HEK293 (cell line): ENCODE data around the gene UBE2D4.

ENCODE experiments used
- BCL11A ChIP-seq: fragments of 450-650 bp; formaldehyde crosslinking; IDR thresholded peaks from 2 replicates; pipeline ENCODE4 v1.5.1; 2016; ENCODE audit warnings: low read depth, missing biosample characterization, missing genetic modification characterization
- EGR2 ChIP-seq: fragments of 450-650 bp; formaldehyde crosslinking; IDR thresholded peaks from 2 replicates; pipeline ENCODE4 v1.5.1; 2016; ENCODE audit warnings: low read depth, missing biosample characterization, missing genetic modification characterization
- FEZF1 ChIP-seq: fragments of 450-650 bp; formaldehyde crosslinking; IDR thresholded peaks from 2 replicates; pipeline ENCODE4 v1.5.1; 2016; ENCODE audit warnings: missing biosample characterization, missing genetic modification characterization
- IKZF3 ChIP-seq: fragments of 450-650 bp; IDR thresholded peaks from 2 replicates; pipeline ENCODE4 v1.5.0; 2018; ENCODE audit warnings: missing biosample characterization, mild to moderate bottlenecking, missing genetic modification characterization, moderate library complexity
- KLF1 ChIP-seq: fragments of 450-650 bp; formaldehyde crosslinking; IDR thresholded peaks from 2 replicates; pipeline ENCODE4 v1.5.1; 2016; ENCODE audit warnings: missing biosample characterization, missing genetic modification characterization
- MEIS1 ChIP-seq: sonication (generic); formaldehyde crosslinking; IDR thresholded peaks from 2 replicates; pipeline ENCODE4 v1.8.1; 2022; ENCODE audit warnings: missing genetic modification reagents, mild to moderate bottlenecking, borderline replicate concordance
- OSR2 ChIP-seq: fragments of 450-650 bp; formaldehyde crosslinking; IDR thresholded peaks from 2 replicates; pipeline ENCODE4 v1.5.1; 2016; ENCODE audit warnings: missing biosample characterization, missing genetic modification characterization
- PRDM1 ChIP-seq: fragments of 450-650 bp; formaldehyde crosslinking; IDR thresholded peaks from 2 replicates; pipeline ENCODE4; 2016; ENCODE audit warnings: missing biosample characterization, missing genetic modification characterization
- TCF7L2 ChIP-seq: IDR thresholded peaks from 2 replicates; pipeline ENCODE4 v1.6.1; 2011; ENCODE audit warnings: low read depth, mild to moderate bottlenecking, inconsistent platforms, low read length, moderate library complexity, borderline replicate concordance
- ZBTB1 ChIP-seq: fragments of 450-650 bp; formaldehyde crosslinking; IDR thresholded peaks from 2 replicates; pipeline ENCODE4 v1.5.1; 2016; ENCODE audit warnings: missing biosample characterization, missing genetic modification characterization
- ZFP69B ChIP-seq: fragments of 450-650 bp; formaldehyde crosslinking; IDR thresholded peaks from 2 replicates; pipeline ENCODE4 v1.5.1; 2016; ENCODE audit warnings: missing biosample characterization, missing genetic modification characterization
- ZNF121 ChIP-seq: fragments of 450-650 bp; formaldehyde crosslinking; IDR thresholded peaks from 2 replicates; pipeline ENCODE4 v1.5.1; 2016; ENCODE audit warnings: missing biosample characterization, missing genetic modification characterization
- ZNF155 ChIP-seq: fragments of 450-650 bp; formaldehyde crosslinking; IDR thresholded peaks from 2 replicates; pipeline ENCODE4 v1.5.1; 2016; ENCODE audit warnings: missing biosample characterization, missing genetic modification characterization
- ZNF23 ChIP-seq: fragments of 450-650 bp; formaldehyde crosslinking; IDR thresholded peaks from 2 replicates; pipeline ENCODE4 v1.5.1; 2016; ENCODE audit warnings: missing biosample characterization, missing genetic modification characterization, borderline replicate concordance
- ZNF292 ChIP-seq: fragments of 450-650 bp; formaldehyde crosslinking; IDR thresholded peaks from 2 replicates; pipeline ENCODE4 v1.5.1; 2016; ENCODE audit warnings: low read depth, missing biosample characterization, missing genetic modification characterization, borderline replicate concordance
- ZNF354C ChIP-seq: fragments of 450-650 bp; formaldehyde crosslinking; IDR thresholded peaks from 2 replicates; pipeline ENCODE4 v1.5.1; 2016; ENCODE audit warnings: missing biosample characterization, missing genetic modification characterization, low read depth, borderline replicate concordance
- ZNF501 ChIP-seq: fragments of 450-650 bp; formaldehyde crosslinking; IDR thresholded peaks from 2 replicates; pipeline ENCODE4 v1.5.1; 2016; ENCODE audit warnings: missing biosample characterization, missing genetic modification characterization
- ZNF560 ChIP-seq: fragments of 450-650 bp; formaldehyde crosslinking; IDR thresholded peaks from 2 replicates; pipeline ENCODE4 v1.5.1; 2017; ENCODE audit warnings: missing biosample characterization, missing genetic modification characterization, borderline replicate concordance
- ZNF561 ChIP-seq: fragments of 450-650 bp; IDR thresholded peaks from 2 replicates; pipeline ENCODE4 v1.5.1; 2018; ENCODE audit warnings: missing biosample characterization, missing genetic modification characterization, borderline replicate concordance
- ZNF610 ChIP-seq: fragments of 450-650 bp; formaldehyde crosslinking; IDR thresholded peaks from 2 replicates; pipeline ENCODE4 v1.5.1; 2016; ENCODE audit warnings: missing biosample characterization, missing genetic modification characterization, borderline replicate concordance
- ZNF701 ChIP-seq: fragments of 450-650 bp; formaldehyde crosslinking; IDR thresholded peaks from 2 replicates; pipeline ENCODE4 v1.5.1; 2016; ENCODE audit warnings: missing biosample characterization, missing genetic modification characterization
- ZNF707 ChIP-seq: fragments of 450-650 bp; formaldehyde crosslinking; IDR thresholded peaks from 2 replicates; pipeline ENCODE4 v1.5.1; 2016; ENCODE audit warnings: missing biosample characterization, missing genetic modification characterization
- ZNF792 ChIP-seq: fragments of 450-650 bp; formaldehyde crosslinking; IDR thresholded peaks from 2 replicates; pipeline ENCODE4 v1.5.1; 2016; ENCODE audit warnings: missing biosample characterization, missing genetic modification characterization
- TF ChIP-seq, protein P1 (sequence below): fragments of 450-650 bp; formaldehyde crosslinking; IDR thresholded peaks from 2 replicates; pipeline ENCODE4 v1.5.1; 2016; ENCODE audit warnings: missing biosample characterization, missing genetic modification characterization
- TF ChIP-seq, protein P2 (sequence below): fragments of 450-650 bp; formaldehyde crosslinking; IDR thresholded peaks from 2 replicates; pipeline ENCODE4 v1.5.1; 2017; ENCODE audit warnings: missing biosample characterization, missing genetic modification characterization
- TF ChIP-seq, protein P3 (sequence below): fragments of 450-650 bp; formaldehyde crosslinking; IDR thresholded peaks from 2 replicates; pipeline ENCODE4 v1.5.1; 2016; ENCODE audit warnings: missing biosample characterization, missing genetic modification characterization
- TF ChIP-seq, protein P4 (sequence below): fragments of 450-650 bp; formaldehyde crosslinking; IDR thresholded peaks from 2 replicates; pipeline ENCODE4 v1.5.1; 2017; ENCODE audit warnings: missing biosample characterization, missing genetic modification characterization
- TF ChIP-seq, protein P5 (sequence below): fragments of 450-650 bp; formaldehyde crosslinking; IDR thresholded peaks from 2 replicates; pipeline ENCODE4 v1.5.1; 2017; ENCODE audit warnings: missing biosample characterization, missing genetic modification characterization
- TF ChIP-seq, protein P6 (sequence below): fragments of 450-650 bp; formaldehyde crosslinking; IDR thresholded peaks from 2 replicates; pipeline ENCODE4 v1.5.1; 2016; ENCODE audit warnings: missing biosample characterization, missing genetic modification characterization

The UBE2D4 gene

DNA sequence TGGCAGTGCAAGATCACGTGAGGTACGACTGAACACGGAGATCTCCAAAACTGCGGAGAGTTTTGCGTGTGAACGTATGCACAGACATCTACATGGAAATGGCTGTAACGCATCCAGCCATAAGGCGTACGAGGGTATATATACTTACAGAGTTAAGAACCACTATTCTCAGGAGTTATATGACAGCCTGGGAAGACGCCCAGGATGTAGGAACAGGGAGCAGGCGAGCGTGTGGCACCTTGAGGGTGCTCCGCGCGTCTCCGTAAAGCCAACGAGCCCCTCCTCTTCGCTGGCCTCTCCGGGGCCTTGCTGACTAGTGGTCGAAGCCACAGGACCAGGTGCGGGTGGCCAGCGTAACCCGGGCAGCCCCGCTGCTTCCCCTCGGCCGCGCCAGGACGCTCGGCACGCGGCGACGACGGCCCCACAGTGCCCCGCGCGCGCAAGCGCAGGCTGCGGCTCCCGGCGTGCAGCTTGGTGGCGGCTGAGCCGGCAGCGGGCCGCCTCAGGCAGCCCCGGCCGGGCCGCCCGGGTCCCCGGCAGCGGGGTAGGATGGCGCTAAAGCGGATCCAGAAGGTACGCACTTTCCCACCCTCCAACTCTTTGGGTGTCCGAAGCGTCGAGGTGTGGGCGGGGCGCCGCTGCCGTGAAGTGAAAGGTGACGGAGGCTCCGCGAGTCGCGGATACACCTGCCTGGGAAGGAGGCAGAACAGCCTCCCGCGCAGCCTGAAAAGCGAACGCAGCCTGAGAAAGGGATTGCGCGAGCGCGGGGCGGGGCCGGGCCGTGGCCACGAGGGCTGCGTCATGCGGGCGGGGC, at the start of gene UBE2D4 (continued):
- TF ChIP-seq, protein P1, sequence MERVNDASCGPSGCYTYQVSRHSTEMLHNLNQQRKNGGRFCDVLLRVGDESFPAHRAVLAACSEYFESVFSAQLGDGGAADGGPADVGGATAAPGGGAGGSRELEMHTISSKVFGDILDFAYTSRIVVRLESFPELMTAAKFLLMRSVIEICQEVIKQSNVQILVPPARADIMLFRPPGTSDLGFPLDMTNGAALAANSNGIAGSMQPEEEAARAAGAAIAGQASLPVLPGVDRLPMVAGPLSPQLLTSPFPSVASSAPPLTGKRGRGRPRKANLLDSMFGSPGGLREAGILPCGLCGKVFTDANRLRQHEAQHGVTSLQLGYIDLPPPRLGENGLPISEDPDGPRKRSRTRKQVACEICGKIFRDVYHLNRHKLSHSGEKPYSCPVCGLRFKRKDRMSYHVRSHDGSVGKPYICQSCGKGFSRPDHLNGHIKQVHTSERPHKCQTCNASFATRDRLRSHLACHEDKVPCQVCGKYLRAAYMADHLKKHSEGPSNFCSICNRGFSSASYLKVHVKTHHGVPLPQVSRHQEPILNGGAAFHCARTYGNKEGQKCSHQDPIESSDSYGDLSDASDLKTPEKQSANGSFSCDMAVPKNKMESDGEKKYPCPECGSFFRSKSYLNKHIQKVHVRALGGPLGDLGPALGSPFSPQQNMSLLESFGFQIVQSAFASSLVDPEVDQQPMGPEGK (tag by site-specific recombination): peak; percentile 84; the same call in 1 of the 2 replicates
- 0 out of 2 replicates have a peak, but pooled peaks have one; percentile 13 for TF ChIP-seq ZFP69B (tag by site-specific recombination)
- TF ChIP-seq, protein P2, sequence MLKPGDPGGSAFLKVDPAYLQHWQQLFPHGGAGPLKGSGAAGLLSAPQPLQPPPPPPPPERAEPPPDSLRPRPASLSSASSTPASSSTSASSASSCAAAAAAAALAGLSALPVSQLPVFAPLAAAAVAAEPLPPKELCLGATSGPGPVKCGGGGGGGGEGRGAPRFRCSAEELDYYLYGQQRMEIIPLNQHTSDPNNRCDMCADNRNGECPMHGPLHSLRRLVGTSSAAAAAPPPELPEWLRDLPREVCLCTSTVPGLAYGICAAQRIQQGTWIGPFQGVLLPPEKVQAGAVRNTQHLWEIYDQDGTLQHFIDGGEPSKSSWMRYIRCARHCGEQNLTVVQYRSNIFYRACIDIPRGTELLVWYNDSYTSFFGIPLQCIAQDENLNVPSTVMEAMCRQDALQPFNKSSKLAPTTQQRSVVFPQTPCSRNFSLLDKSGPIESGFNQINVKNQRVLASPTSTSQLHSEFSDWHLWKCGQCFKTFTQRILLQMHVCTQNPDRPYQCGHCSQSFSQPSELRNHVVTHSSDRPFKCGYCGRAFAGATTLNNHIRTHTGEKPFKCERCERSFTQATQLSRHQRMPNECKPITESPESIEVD (tag by site-specific recombination): peak; percentile 6; the same call in 1 of the 2 replicates
- TF ChIP-seq FEZF1 (tag by site-specific recombination): no peak
- no peak for TF ChIP-seq ZNF155 (tag by site-specific recombination)
- TF ChIP-seq, protein P3, sequence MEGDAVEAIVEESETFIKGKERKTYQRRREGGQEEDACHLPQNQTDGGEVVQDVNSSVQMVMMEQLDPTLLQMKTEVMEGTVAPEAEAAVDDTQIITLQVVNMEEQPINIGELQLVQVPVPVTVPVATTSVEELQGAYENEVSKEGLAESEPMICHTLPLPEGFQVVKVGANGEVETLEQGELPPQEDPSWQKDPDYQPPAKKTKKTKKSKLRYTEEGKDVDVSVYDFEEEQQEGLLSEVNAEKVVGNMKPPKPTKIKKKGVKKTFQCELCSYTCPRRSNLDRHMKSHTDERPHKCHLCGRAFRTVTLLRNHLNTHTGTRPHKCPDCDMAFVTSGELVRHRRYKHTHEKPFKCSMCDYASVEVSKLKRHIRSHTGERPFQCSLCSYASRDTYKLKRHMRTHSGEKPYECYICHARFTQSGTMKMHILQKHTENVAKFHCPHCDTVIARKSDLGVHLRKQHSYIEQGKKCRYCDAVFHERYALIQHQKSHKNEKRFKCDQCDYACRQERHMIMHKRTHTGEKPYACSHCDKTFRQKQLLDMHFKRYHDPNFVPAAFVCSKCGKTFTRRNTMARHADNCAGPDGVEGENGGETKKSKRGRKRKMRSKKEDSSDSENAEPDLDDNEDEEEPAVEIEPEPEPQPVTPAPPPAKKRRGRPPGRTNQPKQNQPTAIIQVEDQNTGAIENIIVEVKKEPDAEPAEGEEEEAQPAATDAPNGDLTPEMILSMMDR (tag by site-specific recombination): peak; percentile 57
- TF ChIP-seq, protein P4, sequence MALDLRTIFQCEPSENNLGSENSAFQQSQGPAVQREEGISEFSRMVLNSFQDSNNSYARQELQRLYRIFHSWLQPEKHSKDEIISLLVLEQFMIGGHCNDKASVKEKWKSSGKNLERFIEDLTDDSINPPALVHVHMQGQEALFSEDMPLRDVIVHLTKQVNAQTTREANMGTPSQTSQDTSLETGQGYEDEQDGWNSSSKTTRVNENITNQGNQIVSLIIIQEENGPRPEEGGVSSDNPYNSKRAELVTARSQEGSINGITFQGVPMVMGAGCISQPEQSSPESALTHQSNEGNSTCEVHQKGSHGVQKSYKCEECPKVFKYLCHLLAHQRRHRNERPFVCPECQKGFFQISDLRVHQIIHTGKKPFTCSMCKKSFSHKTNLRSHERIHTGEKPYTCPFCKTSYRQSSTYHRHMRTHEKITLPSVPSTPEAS: no peak
- TF ChIP-seq ZBTB1 (tag by site-specific recombination): no peak
- TF ChIP-seq, protein P5, sequence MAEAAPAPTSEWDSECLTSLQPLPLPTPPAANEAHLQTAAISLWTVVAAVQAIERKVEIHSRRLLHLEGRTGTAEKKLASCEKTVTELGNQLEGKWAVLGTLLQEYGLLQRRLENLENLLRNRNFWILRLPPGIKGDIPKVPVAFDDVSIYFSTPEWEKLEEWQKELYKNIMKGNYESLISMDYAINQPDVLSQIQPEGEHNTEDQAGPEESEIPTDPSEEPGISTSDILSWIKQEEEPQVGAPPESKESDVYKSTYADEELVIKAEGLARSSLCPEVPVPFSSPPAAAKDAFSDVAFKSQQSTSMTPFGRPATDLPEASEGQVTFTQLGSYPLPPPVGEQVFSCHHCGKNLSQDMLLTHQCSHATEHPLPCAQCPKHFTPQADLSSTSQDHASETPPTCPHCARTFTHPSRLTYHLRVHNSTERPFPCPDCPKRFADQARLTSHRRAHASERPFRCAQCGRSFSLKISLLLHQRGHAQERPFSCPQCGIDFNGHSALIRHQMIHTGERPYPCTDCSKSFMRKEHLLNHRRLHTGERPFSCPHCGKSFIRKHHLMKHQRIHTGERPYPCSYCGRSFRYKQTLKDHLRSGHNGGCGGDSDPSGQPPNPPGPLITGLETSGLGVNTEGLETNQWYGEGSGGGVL: no peak
- no peak for TF ChIP-seq ZNF792 (tag by site-specific recombination)
- TF ChIP-seq MEIS1 (CRISPR knock-in tag): no peak
- TF ChIP-seq, protein P6, sequence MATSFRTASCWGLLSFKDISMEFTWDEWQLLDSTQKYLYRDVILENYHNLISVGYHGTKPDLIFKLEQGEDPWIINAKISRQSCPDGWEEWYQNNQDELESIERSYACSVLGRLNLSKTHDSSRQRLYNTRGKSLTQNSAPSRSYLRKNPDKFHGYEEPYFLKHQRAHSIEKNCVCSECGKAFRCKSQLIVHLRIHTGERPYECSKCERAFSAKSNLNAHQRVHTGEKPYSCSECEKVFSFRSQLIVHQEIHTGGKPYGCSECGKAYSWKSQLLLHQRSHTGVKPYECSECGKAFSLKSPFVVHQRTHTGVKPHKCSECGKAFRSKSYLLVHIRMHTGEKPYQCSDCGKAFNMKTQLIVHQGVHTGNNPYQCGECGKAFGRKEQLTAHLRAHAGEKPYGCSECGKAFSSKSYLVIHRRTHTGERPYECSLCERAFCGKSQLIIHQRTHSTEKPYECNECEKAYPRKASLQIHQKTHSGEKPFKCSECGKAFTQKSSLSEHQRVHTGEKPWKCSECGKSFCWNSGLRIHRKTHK: no peak
- TF ChIP-seq ZNF23 (tag by site-specific recombination): no peak
- no peak for TF ChIP-seq BCL11A (tag by site-specific recombination)
- peak; percentile 94 for TF ChIP-seq ZNF501 (tag by site-specific recombination)
- no peak for TF ChIP-seq IKZF3 (tag by site-specific recombination)
- TF ChIP-seq ZNF707 (tag by site-specific recombination): no peak
- TF ChIP-seq ZNF561 (tag by site-specific recombination): no peak; the same call in none of the 2 replicates
- TF ChIP-seq PRDM1 (tag by site-specific recombination): peak; percentile 97
- TF ChIP-seq ZNF354C: no peak
- TF ChIP-seq OSR2: peak; percentile 21; the same call in 1 of the 2 replicates
- TF ChIP-seq ZNF701: no peak
- no peak for TF ChIP-seq TCF7L2
- TF ChIP-seq ZNF560 (tag by site-specific recombination): no peak
- no peak; the same call in 1 of the 2 replicates for TF ChIP-seq ZNF610
- no peak for TF ChIP-seq EGR2 (tag by site-specific recombination)
- TF ChIP-seq KLF1 (tag by site-specific recombination): peak; percentile 75; the same call in 1 of the 2 replicates
- no peak for TF ChIP-seq ZNF121
- TF ChIP-seq ZNF292 (tag by site-specific recombination): no peak
